Measurements from ENCODE around the gene KANK2.

The KANK2 gene

DNA sequence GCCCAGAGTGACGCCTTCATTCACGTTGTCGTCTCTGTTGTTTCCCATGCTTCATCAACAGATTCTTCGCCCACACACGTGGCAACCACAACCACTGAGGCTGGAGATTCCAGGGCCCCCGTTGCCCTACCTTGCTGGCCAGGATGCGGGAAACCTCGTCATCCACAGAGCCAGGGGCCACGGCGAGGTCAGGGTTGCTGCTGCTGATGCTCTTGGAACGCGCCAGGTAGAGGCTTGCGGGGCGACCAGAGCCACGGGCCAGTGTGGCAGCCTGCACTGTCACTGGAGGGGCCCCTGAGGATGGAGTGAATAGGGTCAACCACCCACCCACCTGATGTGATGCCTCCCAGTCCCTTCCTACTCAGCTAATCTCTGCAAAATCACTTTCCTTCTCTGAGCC is 35.7 kb upstream of the KANK2 start:
- H3K4me3 Mint-ChIP-seq: no peak overlapping the region
- no peaks in the 10 kb centered on the region for H3K4me1 Mint-ChIP-seq (ENCODE audit: low read depth)
- no peak overlapping the region for H3K27ac Mint-ChIP-seq
- no peaks in the 10 kb centered on the region for H3K9me3 Mint-ChIP-seq (ENCODE audit: low read depth)
- H3K36me3 Mint-ChIP-seq: no peaks in the 10 kb centered on the region
- H3K27me3 Mint-ChIP-seq: no peaks in the 10 kb centered on the region

DNA sequence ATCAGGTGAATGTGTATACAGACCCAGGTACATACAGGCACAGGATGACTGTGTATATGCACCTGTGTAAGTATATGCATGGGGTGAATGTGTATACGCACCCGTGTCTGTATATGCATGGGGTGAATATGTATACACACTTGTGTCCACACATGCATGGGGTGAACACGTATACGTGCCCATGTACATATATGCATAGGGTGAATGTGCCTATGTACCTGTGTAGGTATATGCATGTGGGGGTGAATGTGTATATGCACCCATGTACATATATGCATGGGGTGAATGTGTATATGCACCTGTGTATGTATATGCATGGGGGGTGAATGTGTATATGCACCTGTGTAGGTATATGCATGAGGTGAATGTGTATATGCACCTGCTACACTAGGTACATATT is 35.2 kb upstream of the KANK2 start:
- H3K27me3 Mint-ChIP-seq: no peaks in the 10 kb centered on the region
- no peaks in the 10 kb centered on the region for H3K36me3 Mint-ChIP-seq
- no peak overlapping the region for H3K4me3 Mint-ChIP-seq
- no peaks in the 10 kb centered on the region for H3K9me3 Mint-ChIP-seq (ENCODE audit: low read depth)
- H3K4me1 Mint-ChIP-seq (ENCODE audit: low read depth): no peaks in the 10 kb centered on the region
- no peak overlapping the region for H3K27ac Mint-ChIP-seq

DNA sequence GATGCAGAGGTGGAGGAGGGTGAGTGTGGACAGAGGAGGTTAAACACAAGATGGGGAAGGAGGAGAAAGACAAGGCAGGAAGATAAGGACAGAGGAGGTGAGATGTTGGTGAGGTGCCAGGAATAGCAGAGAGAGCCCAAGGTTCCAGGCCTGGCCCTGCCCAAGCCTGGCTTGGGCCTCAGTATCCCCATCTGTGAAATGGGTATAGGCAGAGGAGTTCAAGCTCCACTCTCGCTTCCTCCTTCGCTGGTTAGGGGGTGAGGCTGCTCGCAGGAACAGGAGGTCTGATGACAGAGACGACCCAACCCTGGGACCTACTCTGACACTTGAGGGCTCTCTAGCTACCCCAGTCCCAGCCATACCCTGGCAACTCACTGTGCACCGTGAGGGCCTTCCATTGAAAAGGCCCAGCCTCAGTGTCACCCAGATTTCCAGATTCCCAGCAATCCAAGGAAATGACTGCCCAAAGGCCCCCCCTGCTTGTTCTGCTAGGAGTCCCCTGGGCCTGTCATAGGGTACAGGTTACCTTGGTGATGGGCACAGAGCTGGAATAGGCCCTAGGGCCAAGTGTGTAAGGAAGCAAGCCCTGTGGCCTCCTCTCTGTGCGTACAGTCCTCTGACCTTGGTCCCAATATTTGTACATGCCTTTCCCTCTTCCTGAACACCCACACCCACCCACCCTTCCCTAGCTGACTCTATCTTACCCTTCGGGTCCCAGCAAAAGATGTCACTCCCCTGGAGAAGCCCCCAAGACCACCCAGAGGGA is 33.5 kb upstream of the KANK2 start:
- no peaks in the 10 kb centered on the region for H3K4me1 Mint-ChIP-seq (ENCODE audit: low read depth)

DNA sequence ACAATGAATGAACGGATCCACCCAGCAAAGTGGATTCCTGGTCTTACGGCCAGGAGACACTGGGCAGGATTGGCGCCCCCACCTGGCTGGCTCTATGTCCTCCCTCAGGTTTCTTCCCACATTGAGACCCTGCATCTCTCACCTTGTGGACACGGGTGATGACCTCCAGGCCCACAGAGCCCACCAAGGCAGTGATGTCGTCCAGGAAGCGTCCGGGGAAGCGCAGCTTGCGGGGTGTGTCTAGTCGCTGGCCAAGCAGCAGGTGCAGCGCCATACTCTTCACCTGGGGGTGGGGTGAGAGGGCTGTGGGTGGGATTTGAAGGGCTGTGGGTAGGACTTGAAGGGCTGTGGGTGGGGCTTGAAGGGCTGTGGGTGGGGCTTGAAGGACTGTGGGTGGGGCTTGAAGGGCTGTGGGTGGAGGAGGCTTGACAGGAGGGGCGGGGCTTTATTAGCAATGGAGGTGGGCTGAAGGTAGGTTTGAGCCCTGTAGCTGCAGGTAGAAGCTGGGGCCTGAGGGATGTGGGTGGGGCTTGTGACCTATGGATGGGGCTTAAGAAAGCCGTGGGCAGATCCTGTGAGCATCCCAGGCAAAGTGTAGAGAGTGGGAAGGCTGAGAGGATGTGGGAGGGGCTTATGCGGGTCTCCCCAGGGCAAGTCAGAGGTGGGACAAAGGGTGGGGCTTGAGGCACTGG is 30.0 kb upstream of the KANK2 start:
- no peaks in the 10 kb centered on the region for H3K9me3 Mint-ChIP-seq (ENCODE audit: low read depth)
- H3K27ac Mint-ChIP-seq: no peak overlapping the region
- peaks cover 2% of the 10 kb centered on the region for H3K27me3 Mint-ChIP-seq
- no peak overlapping the region for H3K4me3 Mint-ChIP-seq
- H3K36me3 Mint-ChIP-seq: no peaks in the 10 kb centered on the region
- H3K4me1 Mint-ChIP-seq (ENCODE audit: low read depth): no peaks in the 10 kb centered on the region

More for the DNA sequence above, 33.5 kb upstream of the KANK2 start:
- no peak overlapping the region for H3K27ac Mint-ChIP-seq
- no peaks in the 10 kb centered on the region for H3K27me3 Mint-ChIP-seq
- H3K36me3 Mint-ChIP-seq: no peaks in the 10 kb centered on the region
- H3K4me3 Mint-ChIP-seq: no peak overlapping the region
- H3K9me3 Mint-ChIP-seq (ENCODE audit: low read depth): no peaks in the 10 kb centered on the region

DNA sequence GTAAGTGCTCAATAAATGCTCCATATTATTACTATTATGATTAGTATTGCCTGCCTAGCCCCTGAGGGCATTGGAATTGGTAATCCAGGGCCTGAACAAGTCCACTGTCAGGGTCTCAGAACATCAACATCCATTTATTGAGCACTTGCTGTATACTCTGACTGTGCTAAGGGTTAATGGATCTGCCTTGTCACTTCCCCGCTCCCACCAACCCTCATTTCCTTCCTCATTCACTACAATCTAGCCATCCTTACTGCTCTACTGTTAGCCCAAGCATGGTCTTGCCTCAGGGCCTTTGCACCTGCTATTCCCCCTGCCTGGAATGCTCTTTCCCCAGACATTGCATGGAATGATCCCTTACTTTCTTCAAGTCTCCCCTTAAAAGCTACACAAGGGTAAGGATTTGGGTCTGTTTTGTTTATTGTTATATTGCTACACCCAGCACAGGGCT is 29.4 kb upstream of the KANK2 start:
- Mint-ChIP-seq H3K27ac (no peak overlapping the region), H3K27me3 (peaks cover 3% of the 10 kb centered on the region)

DNA sequence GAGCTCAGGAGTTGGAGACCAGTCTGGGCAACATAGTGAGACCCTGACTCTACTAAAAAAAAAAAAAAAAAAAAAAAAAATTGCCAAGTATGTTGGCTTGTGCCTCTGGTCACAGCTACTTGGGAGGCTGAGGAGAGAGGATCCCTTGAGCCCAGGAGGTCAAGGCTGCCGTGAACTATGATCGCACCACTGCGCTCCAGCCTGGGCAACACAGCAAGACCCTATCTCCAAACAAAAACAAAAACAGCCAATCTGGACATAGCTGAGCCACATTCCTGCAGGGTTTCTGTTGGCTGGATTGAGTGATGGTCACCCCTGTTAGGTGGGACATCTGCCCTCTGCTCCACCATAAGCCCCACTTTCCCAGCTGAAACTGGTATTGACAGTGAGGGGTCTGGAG is 28.5 kb upstream of the KANK2 start:
- Mint-ChIP-seq H3K27me3 (peaks cover 3% of the 10 kb centered on the region), H3K36me3 (peaks cover 8% of the 10 kb centered on the region), H3K9me3 (ENCODE audit: low read depth) (peaks cover 9% of the 10 kb centered on the region)

More for the DNA sequence above, 29.4 kb upstream of the KANK2 start:
- H3K4me1 Mint-ChIP-seq (ENCODE audit: low read depth): no peaks in the 10 kb centered on the region
- H3K4me3 Mint-ChIP-seq: no peak overlapping the region
- no peaks in the 10 kb centered on the region for H3K36me3 Mint-ChIP-seq
- peaks cover under 1% of the 10 kb centered on the region for H3K9me3 Mint-ChIP-seq (ENCODE audit: low read depth)

DNA sequence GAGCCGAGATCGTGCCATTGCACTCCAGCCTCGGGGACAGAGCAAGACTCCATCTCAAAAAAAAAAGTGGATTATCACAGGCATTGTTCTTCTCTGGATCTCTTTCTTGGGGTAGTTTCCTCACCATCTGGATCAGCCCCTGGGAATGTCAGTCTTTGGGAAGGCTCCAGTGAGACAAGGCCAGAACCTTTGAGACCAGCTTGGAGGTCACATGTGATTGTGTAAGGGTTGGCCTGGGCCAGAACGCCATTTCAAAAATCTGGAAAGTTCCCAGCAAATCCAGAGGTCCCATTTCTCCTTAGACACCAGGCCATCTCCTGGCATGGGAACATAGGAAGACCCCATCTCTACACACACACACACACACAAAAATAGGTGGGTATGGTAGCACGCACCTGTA is 27.8 kb upstream of the KANK2 start:
- no peak overlapping the region for H3K4me3 Mint-ChIP-seq

More for the DNA sequence above, 28.5 kb upstream of the KANK2 start:
- Mint-ChIP-seq H3K27ac (no peak overlapping the region), H3K4me1 (ENCODE audit: low read depth) (no peaks in the 10 kb centered on the region), H3K4me3 (no peak overlapping the region)

DNA sequence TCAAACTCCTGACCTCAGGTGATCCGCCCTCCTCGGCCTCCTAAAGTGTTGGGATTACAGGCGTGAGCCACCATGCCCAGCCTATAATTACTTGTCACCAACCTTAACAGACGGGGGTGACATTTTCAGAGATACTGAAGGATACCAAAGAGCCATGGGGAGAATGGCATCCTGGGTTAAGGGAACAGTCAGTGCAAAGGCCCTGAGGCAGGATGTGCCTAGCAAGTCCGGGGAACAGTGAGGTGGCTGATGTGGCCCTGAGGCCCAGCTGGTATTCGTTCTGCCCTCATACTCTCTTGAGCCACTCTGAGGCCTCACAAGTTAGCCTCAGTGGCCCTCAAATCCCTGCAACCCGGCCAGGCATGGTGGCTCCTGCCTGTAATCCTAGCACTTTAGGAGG is 27.1 kb upstream of the KANK2 start:
- Mint-ChIP-seq H3K9me3 (ENCODE audit: low read depth) (peaks cover 14% of the 10 kb centered on the region), H3K4me1 (ENCODE audit: low read depth) (no peaks in the 10 kb centered on the region), H3K27me3 (peaks cover 7% of the 10 kb centered on the region), H3K4me3 (no peak overlapping the region), H3K27ac (no peak overlapping the region), H3K36me3 (peaks cover 13% of the 10 kb centered on the region)

More for the DNA sequence above, 27.8 kb upstream of the KANK2 start:
- Mint-ChIP-seq H3K36me3 (peaks cover 12% of the 10 kb centered on the region), H3K27ac (no peak overlapping the region), H3K27me3 (peaks cover 7% of the 10 kb centered on the region), H3K4me1 (ENCODE audit: low read depth) (no peaks in the 10 kb centered on the region), H3K9me3 (ENCODE audit: low read depth) (peaks cover 14% of the 10 kb centered on the region)

DNA sequence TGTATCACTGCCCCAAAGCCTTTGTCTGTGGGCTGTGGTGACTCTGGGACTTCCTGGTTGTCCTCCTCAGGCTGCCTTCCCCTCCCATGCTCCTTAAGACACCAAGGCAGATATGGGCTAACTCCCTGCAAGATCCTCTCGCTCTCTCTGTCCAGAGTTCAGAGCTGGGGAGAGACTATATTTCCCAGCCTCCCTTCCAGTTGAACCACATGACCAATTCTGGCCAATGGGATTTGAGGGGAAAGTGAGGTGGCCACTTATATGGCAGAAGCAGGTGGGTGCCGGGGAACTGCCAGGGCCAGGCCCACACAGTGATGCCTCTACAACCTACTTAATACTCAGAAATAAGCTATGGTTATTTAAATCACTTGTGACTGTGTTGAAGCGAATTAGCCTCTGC is 25.9 kb upstream of the KANK2 start:
- Mint-ChIP-seq H3K9me3 (ENCODE audit: low read depth) (peaks cover 14% of the 10 kb centered on the region), H3K27ac (no peak overlapping the region), H3K4me3 (no peak overlapping the region), H3K27me3 (peaks cover 7% of the 10 kb centered on the region), H3K36me3 (peaks cover 13% of the 10 kb centered on the region), H3K4me1 (ENCODE audit: low read depth) (no peaks in the 10 kb centered on the region)

DNA sequence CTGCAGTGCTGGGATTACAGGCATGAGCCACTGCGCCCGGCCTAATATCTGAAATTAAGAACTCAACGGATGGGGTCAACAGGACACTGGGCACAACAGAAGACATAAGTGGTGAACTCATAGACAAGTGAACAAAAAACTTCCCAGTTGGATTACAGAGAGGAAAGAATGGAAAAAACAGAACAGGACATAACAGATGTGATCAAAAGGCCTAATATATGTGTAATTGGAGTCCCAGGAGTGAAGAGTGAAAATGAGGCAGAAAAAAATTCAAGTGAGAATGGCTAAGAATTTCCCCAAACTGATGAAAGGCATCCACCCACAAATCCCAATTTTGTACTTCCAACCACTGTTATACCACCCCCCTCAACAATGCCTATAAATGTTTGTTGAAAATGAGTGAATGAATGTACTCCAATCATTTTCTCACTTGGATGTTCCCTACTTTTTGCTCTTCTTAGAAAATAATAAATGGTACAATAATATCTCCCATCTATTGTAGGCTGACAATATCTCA is 23.8 kb upstream of the KANK2 start:
- Mint-ChIP-seq H3K4me1 (ENCODE audit: low read depth) (no peaks in the 10 kb centered on the region), H3K4me3 (no peak overlapping the region), H3K36me3 (peaks cover 13% of the 10 kb centered on the region), H3K27ac (no peak overlapping the region), H3K9me3 (ENCODE audit: low read depth) (peaks cover 14% of the 10 kb centered on the region), H3K27me3 (peaks cover 7% of the 10 kb centered on the region)

DNA sequence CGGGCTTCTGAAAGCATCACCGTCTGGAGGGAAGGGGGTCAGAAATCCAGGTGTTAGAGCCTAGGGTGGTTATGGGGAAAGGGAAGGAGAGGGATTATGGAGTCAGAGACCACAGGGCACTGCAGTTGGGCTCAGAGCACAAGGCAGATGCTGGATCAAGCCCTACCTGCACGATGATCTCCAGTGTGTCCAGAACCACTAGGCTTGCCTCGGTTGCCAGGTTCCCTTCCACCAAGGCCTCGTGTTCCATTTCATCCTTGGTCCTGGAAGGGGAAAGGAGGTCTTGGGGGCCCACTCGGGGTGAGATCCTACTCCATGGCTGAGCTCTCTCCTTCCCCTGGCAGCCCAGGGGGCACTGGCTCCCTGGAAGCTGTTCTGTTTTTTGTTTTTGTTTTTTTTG is 17.0 kb upstream of the KANK2 start:
- no peak overlapping the region for H3K27ac Mint-ChIP-seq
- H3K9me3 Mint-ChIP-seq (ENCODE audit: low read depth): no peaks in the 10 kb centered on the region
- peaks cover 1% of the 10 kb centered on the region for H3K27me3 Mint-ChIP-seq
- H3K36me3 Mint-ChIP-seq: no peaks in the 10 kb centered on the region
- no peak overlapping the region for H3K4me3 Mint-ChIP-seq
- no peaks in the 10 kb centered on the region for H3K4me1 Mint-ChIP-seq (ENCODE audit: low read depth)

DNA sequence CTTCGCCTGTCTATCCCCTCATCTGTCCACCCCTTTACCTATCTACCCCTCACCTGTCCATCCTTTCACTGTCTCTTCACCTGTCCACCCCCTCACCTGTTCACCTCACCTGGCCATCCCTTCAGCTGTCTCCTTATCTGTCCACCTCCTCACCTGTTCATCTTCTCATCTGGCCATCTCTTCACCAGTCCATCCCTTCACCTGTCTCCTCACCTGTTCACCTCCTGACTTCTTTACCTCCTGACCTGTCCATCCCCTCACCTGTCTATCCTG is 13.2 kb upstream of the KANK2 start:
- Mint-ChIP-seq H3K36me3 (no peaks in the 10 kb centered on the region), H3K9me3 (ENCODE audit: low read depth) (no peaks in the 10 kb centered on the region), H3K27ac (no peak overlapping the region), H3K27me3 (peaks cover 1% of the 10 kb centered on the region), H3K4me3 (no peak overlapping the region), H3K4me1 (ENCODE audit: low read depth) (no peaks in the 10 kb centered on the region)

DNA sequence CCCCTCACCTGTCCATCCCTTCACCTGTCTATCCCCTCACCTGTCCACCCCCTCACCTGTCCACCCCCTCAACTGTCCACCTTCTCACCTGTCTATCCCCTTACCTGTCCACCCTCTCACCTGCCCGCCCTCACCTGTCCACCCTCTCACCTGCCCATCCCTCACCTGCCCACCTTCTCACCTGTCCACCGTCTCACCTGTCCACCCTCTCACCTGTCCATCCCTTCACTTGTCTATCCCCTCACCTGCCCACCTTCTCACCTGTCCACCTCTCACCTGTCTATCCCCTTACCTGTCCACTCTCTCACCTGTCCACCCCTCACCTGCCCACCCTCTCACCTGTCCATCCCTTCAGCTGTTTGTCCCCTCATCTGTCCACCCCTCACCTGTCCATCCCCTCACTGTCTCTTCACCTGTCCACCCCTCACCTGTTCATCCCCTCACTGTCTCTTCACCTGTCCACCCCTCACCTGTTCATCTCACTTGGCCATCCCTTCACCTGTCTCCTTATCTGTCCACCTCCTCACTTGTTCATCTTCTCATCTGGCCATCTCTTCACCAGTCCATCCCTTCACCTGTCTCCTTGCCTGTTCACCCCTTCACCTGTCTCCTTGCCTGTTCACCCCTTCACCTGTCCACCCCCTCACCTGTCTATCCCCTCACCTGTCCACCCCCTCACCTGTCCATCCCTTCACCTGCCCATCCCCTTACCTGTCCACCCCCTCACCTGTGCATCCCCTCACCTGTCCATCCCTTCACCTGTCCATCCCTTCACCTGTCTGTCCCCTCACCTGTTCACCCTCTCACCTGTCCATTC is 12.7 kb upstream of the KANK2 start:
- H3K4me3 Mint-ChIP-seq: no peak overlapping the region
- no peaks in the 10 kb centered on the region for H3K36me3 Mint-ChIP-seq
- no peak overlapping the region for H3K27ac Mint-ChIP-seq
- peaks cover 1% of the 10 kb centered on the region for H3K27me3 Mint-ChIP-seq
- H3K4me1 Mint-ChIP-seq (ENCODE audit: low read depth): no peaks in the 10 kb centered on the region
- no peaks in the 10 kb centered on the region for H3K9me3 Mint-ChIP-seq (ENCODE audit: low read depth)

DNA sequence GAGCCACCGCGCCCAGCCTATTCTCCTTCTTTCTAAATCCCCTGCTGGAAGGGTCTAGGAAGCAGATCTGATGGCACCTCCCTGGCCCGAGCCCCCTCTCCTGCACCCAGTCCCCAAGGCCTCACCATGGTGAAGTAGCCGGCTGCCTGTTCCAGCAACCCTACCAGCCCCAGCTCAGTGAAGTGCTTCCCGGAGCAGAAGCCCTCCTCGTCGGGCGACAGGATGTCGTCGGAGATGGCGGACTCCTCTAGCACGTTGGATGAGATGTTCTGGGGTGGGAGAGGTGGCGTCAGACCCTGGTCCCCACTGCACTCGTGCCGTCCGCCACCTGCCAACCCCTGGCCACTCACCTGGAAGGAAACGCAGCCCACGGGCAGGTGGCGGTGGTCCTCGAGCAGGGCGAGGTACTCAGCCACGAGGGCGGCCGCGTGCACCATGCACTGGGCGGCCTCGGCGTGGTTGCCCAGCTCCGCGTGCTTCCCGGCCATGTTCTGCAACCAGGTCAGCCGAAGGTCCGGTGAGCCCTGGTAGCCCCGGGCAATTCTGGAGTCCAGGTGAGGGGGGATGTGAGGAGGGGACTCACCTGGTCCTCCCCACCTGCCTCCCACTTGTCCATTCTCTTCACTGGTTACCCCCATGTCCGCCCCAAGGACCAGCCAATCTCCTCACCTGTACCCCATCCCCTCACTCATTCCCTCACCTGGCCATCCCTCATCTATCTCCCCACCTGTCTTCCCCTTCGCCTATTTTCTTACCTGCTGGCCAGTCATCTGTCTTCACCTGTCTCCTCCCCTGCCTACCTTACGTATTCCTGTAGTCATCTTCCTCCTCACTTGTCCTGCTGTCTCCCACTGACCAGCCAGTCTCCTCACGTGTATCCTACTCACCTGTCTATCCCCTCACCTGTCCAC is 11.5 kb upstream of the KANK2 start:
- H3K9me3 Mint-ChIP-seq (ENCODE audit: low read depth): no peaks in the 10 kb centered on the region
- H3K36me3 Mint-ChIP-seq: no peaks in the 10 kb centered on the region
- H3K27ac Mint-ChIP-seq: no peak overlapping the region
- no peaks in the 10 kb centered on the region for H3K4me1 Mint-ChIP-seq (ENCODE audit: low read depth)
- peaks cover 1% of the 10 kb centered on the region for H3K27me3 Mint-ChIP-seq
- H3K4me3 Mint-ChIP-seq: no peak overlapping the region

Data from activated naive CD8-positive, alpha-beta T cell (primary cell).